Measurements from ENCODE around the gene HSF2BP.
"Not testable (repeated sequence)": the region's sequence is repeated elsewhere in the genome, so short reads cannot be mapped to it uniquely, and the experiment has no call there.

Gene HSF2BP

GRCh38 chr21:43651926-43652325 lies 7.4 kb downstream of the HSF2BP start:
- DNase-seq (ENCODE audit: low spot score): not testable (repeated sequence)

GRCh38 chr21:43648171-43648570 lies 11.1 kb downstream of the HSF2BP start:
- DNase-seq (ENCODE audit: low spot score): no peak

GRCh38 chr21:43646550-43647260 lies 12.6 kb downstream of the HSF2BP start:
- DNase-seq (ENCODE audit: low spot score): peak; percentile 85

GRCh38 chr21:43645976-43646375 lies 13.3 kb downstream of the HSF2BP start:
- no peak for DNase-seq (ENCODE audit: low spot score)

GRCh38 chr21:43645136-43645891 lies 14.0 kb downstream of the HSF2BP start:
- peak; percentile 9 for DNase-seq (ENCODE audit: low spot score)

- DNase-seq (ENCODE audit: low spot score): no peak
Observed at GRCh38 chr21:43644609-43645008, 14.7 kb downstream of the HSF2BP start.

GRCh38 chr21:43644071-43644470 lies 15.2 kb downstream of the HSF2BP start:
- DNase-seq (ENCODE audit: low spot score): no peak

- no peak for DNase-seq (ENCODE audit: low spot score)
Observed at GRCh38 chr21:43643193-43643592, 16.1 kb downstream of the HSF2BP start.

GRCh38 chr21:43640400-43640799 lies 18.9 kb downstream of the HSF2BP start:
- no peak for DNase-seq (ENCODE audit: low spot score)

- no peak for DNase-seq (ENCODE audit: low spot score)
Observed at GRCh38 chr21:43639470-43640353, 19.6 kb downstream of the HSF2BP start.

- no peak for DNase-seq (ENCODE audit: low spot score)
Observed at GRCh38 chr21:43637530-43638158, 21.6 kb downstream of the HSF2BP start.

GRCh38 chr21:43635436-43635835 lies 23.9 kb downstream of the HSF2BP start:
- DNase-seq (ENCODE audit: low spot score): no peak

- no peak for DNase-seq (ENCODE audit: low spot score)
Observed at GRCh38 chr21:43634618-43635017, 24.7 kb downstream of the HSF2BP start.

GRCh38 chr21:43632373-43632905 lies 26.8 kb downstream of the HSF2BP start:
- no peak for DNase-seq (ENCODE audit: low spot score)

- DNase-seq (ENCODE audit: low spot score): no peak
Observed at GRCh38 chr21:43631411-43632107, 27.7 kb downstream of the HSF2BP start.

GRCh38 chr21:43627527-43627926 lies 31.8 kb downstream of the HSF2BP start:
- DNase-seq (ENCODE audit: low spot score): no peak

GRCh38 chr21:43626390-43626789 lies 32.9 kb downstream of the HSF2BP start:
- no peak for DNase-seq (ENCODE audit: low spot score)

GRCh38 chr21:43624339-43624738 lies 34.9 kb downstream of the HSF2BP start:
- DNase-seq (ENCODE audit: low spot score): no peak

- DNase-seq (ENCODE audit: low spot score): no peak
Observed at GRCh38 chr21:43623588-43623987, 35.7 kb downstream of the HSF2BP start.

- DNase-seq (ENCODE audit: low spot score): no peak
Observed at GRCh38 chr21:43622796-43623195, 36.5 kb downstream of the HSF2BP start.

- DNase-seq (ENCODE audit: low spot score): no peak
Observed at GRCh38 chr21:43619856-43620255, 39.4 kb downstream of the HSF2BP start.

All from CD4-positive, alpha-beta T cell treated with Interleukin-15 for 4 hours (primary cell).